Endothelial cell (in vitro differentiated cells): ENCODE data around the gene ADH6. TPM values are rescaled to one million over a fixed set of nuclear protein-coding genes. Genes with fewer than 3 reads are reported as not detected.
"Not testable (repeated sequence)": the region's sequence is repeated elsewhere in the genome, so short reads cannot be mapped to it uniquely, and the experiment has no call there.

Source experiments
- DNase-seq: peaks from one replicate; pipeline ENCODE4 v3.0.0; 2021; ENCODE audit warnings: low spot score
- H3K27ac Mint-ChIP-seq: one replicate; pipeline ENCODE4 v1.8.0; 2021; ENCODE audit warnings: mixed read lengths, inconsistent platforms; ENCODE audit not compliant: unreplicated experiment
- H3K27me3 Mint-ChIP-seq: one replicate; pipeline ENCODE4 v1.8.0; 2021; ENCODE audit warnings: mild to moderate bottlenecking, moderate library complexity, mixed read lengths, inconsistent platforms; ENCODE audit not compliant: unreplicated experiment
- H3K36me3 Mint-ChIP-seq: one replicate; pipeline ENCODE4 v1.8.0; 2021; ENCODE audit warnings: mild to moderate bottlenecking, low read depth, mixed read lengths, inconsistent platforms; ENCODE audit not compliant: unreplicated experiment
- H3K4me1 Mint-ChIP-seq: one replicate; pipeline ENCODE4 v1.8.0; 2021; ENCODE audit warnings: mild to moderate bottlenecking, mixed read lengths, inconsistent platforms; ENCODE audit not compliant: unreplicated experiment
- H3K4me3 Mint-ChIP-seq: one replicate; pipeline ENCODE4 v1.8.0; 2021; ENCODE audit warnings: mild to moderate bottlenecking, mixed read lengths, inconsistent platforms; ENCODE audit not compliant: unreplicated experiment
- H3K9me3 Mint-ChIP-seq: one replicate; pipeline ENCODE4 v1.8.0; 2021; ENCODE audit warnings: mixed read lengths, inconsistent platforms; ENCODE audit not compliant: unreplicated experiment
- CTCF ChIP-seq: fragments of 200-600 bp; sonication (generic); IDR thresholded peaks from one replicate; pipeline ENCODE4 v1.5.0; 2021; ENCODE audit warnings: antibody characterized with exemption; ENCODE audit not compliant: unreplicated experiment
- total RNA-seq: library from RNA; stranded (reverse); fragmentation: NEBNext Ultra II Directional; extraction: Animal tissue kit (Norgen Biotek cat#: 25700); gene quantifications from one replicate; pipeline ENCODE4 v1.2.1, GENCODE V29; 2021; ENCODE audit not compliant: unreplicated experiment

ADH6 gene
- total RNA-seq, 1 donor from 2014 or later = not detected

DNA sequence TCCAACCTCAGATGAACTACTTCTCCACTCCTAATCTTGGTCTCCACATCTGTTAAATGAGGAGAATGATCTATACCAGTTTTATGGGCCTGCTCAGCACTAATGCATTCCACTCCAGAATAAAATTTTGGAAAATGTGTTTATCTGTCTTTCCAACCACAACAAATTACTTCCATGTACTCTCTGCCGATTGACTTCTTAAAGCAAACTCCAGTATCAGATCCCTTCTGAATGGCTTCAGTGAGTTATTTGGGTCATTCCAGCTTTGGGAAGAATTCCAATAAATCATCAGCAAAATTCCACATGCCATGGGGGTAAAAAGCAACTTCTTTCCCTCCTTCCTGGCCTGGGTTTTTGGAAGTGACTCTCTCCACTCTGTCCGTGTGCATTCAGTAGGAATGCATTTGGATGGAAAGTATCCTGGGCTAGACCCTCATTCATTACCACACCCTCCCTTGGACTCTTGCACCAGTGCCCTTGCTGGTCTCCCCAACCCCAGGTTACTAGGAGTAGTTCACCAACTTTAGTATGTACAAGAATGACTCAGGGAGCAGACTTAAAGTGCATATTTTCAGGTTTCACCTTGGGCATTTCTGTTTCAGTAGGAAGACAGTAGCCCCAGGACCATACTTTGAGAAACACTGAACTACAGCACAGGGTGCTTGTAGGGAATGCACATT lies 15.4 kb upstream of the ADH6 start:
- peaks cover 3% of the 10 kb centered on the region for H3K4me1 Mint-ChIP-seq
- DNase-seq = no peak
- no peak for TF ChIP-seq CTCF
- H3K27me3 Mint-ChIP-seq = peaks cover 2% of the 10 kb centered on the region
- H3K9me3 Mint-ChIP-seq = no peaks in the 10 kb centered on the region
- no peaks in the 10 kb centered on the region for H3K36me3 Mint-ChIP-seq
- no peak overlapping the region for H3K27ac Mint-ChIP-seq
- H3K4me3 Mint-ChIP-seq = no peak overlapping the region

GRCh38 chr4:99233397-99233796 lies 14.4 kb upstream of the ADH6 start:
- not testable (repeated sequence) for H3K9me3 Mint-ChIP-seq, H3K4me3 Mint-ChIP-seq, H3K27ac Mint-ChIP-seq, H3K36me3 Mint-ChIP-seq, DNase-seq, H3K27me3 Mint-ChIP-seq, H3K4me1 Mint-ChIP-seq

DNA sequence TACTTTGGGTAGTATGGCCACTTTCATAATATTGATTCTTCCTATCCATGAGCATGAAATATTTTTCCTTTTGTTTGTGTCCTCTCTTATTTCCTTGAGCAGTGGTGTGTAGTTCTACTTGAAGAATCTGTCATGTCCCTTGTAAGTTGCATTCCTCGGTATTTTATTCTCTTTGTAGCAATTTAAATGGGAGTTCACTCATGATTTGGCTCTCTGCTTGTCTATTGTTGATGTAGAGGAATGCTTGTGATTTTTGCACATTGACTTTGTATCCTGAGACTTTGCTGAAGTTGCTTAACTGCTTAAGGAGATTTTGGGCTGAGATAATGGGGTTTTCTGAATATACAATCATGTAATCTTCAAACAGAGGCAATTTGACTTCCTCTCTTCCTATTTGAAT lies 9.7 kb upstream of the ADH6 start:
- not testable (repeated sequence) for DNase-seq, H3K27ac Mint-ChIP-seq, H3K9me3 Mint-ChIP-seq, H3K4me3 Mint-ChIP-seq, H3K27me3 Mint-ChIP-seq, H3K4me1 Mint-ChIP-seq, H3K36me3 Mint-ChIP-seq

GRCh38 chr4:99227646-99228045 lies 8.6 kb upstream of the ADH6 start:
- not testable (repeated sequence) for H3K4me1 Mint-ChIP-seq, H3K27me3 Mint-ChIP-seq, H3K36me3 Mint-ChIP-seq, DNase-seq, H3K27ac Mint-ChIP-seq, H3K4me3 Mint-ChIP-seq, H3K9me3 Mint-ChIP-seq

- Mint-ChIP-seq H3K27me3 (no peaks in the 10 kb centered on the region), H3K27ac (no peak overlapping the region), H3K9me3 (no peaks in the 10 kb centered on the region), H3K4me3 (no peak overlapping the region), H3K36me3 (no peaks in the 10 kb centered on the region), H3K4me1 (no peaks in the 10 kb centered on the region)
- no peak for DNase-seq
- no peak for TF ChIP-seq CTCF
Observed at GRCh38 chr4:99221980-99222379, 2.9 kb upstream of the ADH6 start.

- Mint-ChIP-seq H3K4me1 (no peaks in the 10 kb centered on the region), H3K27me3 (no peaks in the 10 kb centered on the region), H3K27ac (no peak overlapping the region), H3K4me3 (no peak overlapping the region), H3K9me3 (no peaks in the 10 kb centered on the region), H3K36me3 (no peaks in the 10 kb centered on the region)
- no peak for DNase-seq
- no peak for TF ChIP-seq CTCF
Observed at GRCh38 chr4:99219479-99219878, 433 bp upstream of the ADH6 start.
